VCaP (cell line): ENCODE results near the gene CHL1.

ENCODE experiments used
- H3K27ac ChIP-seq: fragments of 450-650 bp; 2 replicates; pipeline ENCODE4 v1.5.1; 2017
- TF ChIP-seq, protein P1 (sequence below): fragments of 450-650 bp; conservative IDR thresholded peaks from 2 replicates; pipeline ENCODE4 v1.5.1; 2017; ENCODE audit warnings: mild to moderate bottlenecking, moderate library complexity

CHL1 gene

DNA sequence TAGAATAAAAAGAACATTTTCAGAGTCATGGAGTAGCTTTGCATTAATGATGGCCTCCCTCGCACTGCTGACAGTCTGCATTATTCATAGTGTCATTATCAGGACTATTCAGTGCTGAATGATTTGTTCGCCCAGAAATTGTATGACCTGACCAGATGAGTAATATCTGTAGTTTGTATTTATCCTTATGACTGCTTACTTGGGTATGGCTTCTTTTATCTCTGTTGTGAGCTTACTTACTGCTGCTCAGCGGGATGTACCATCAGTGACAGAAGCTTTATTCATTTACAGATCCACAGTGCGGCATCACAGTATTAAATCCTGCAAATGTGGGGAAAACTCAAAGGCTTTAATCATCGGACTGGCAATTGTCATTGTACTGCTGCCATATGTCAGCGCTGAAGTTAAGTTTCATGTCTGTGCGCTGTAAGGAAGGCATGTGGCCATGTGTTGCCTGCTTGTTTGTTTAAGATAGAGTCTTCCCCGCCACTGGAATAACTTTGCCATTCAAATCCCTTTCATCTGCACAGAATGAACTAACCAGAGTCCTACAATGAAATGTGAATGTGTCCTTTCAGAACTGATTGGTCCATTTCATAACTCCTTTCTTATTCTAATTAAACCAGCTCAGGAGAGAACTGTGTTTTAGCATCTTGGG lies 262.2 kb downstream of the CHL1 start:
- TF ChIP-seq, protein P1, sequence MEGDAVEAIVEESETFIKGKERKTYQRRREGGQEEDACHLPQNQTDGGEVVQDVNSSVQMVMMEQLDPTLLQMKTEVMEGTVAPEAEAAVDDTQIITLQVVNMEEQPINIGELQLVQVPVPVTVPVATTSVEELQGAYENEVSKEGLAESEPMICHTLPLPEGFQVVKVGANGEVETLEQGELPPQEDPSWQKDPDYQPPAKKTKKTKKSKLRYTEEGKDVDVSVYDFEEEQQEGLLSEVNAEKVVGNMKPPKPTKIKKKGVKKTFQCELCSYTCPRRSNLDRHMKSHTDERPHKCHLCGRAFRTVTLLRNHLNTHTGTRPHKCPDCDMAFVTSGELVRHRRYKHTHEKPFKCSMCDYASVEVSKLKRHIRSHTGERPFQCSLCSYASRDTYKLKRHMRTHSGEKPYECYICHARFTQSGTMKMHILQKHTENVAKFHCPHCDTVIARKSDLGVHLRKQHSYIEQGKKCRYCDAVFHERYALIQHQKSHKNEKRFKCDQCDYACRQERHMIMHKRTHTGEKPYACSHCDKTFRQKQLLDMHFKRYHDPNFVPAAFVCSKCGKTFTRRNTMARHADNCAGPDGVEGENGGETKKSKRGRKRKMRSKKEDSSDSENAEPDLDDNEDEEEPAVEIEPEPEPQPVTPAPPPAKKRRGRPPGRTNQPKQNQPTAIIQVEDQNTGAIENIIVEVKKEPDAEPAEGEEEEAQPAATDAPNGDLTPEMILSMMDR = no peak
- H3K27ac ChIP-seq = no peak overlapping the region
